GM12873 (cell line): ENCODE measurements around the gene PLPP4.

Source experiments
- CTCF ChIP-seq: IDR thresholded peaks from 2 replicates; pipeline ENCODE4 v1.5.1; 2012; ENCODE audit warnings: low read depth, mild to moderate bottlenecking, moderate library complexity, low read length, control low read depth; ENCODE audit not compliant: insufficient read depth; ENCODE audit errors: missing control alignments

PLPP4 gene

DNA sequence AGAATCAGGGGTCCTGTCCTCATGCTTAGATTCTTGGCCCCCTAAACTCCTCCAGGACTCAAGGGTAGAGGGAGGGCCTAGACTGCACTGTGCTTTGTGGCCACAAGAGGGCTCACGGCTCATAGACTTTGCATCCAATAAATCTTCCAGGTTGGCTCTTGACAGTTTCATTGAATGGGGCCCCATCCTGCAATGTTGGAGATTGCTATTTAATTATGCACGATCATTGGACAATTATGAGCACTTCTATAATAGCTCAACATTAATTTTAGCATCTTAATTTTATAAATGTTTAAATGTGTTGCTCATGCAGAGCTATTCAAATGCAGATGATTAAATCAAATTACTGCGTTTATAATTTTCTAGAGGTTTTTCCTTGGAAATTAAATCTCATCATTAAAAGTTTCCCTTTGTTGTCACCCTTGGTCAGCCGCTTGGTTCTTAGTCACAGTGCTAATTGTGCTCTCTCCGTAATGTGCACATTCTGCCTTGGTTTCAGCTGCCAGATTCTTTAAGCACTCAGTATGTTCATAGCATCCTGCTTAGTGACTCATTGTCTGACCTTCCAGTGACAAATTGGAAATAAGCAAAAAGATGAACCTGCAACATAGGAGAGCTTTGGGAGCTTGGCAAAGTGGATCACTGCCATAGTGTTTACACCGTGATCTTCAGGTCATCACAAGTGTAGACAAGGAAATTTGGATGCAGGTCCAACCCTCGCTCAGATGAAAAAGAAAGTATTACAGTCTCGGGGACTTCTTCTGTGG, 33.4 kb upstream of the PLPP4 start:
- peak; percentile 91 for TF ChIP-seq CTCF

DNA sequence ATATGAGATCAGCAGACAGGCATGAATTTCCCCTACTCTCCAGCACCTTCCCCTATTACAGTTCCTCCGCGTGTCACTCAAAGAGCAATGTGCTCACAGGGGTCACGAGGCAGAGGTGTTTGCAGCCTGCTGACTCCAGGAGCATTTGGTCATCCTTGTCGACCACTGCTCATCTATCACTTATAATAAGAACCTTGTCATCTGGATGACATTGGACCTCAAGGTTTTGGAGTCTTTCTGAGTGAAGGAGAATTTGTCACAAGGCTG, 32.9 kb upstream of the PLPP4 start:
- TF ChIP-seq CTCF: no peak

- no peak for TF ChIP-seq CTCF
Measured at GRCh38 chr10:120426306-120426705, 30.7 kb upstream of the PLPP4 start.

- no peak for TF ChIP-seq CTCF
Measured at GRCh38 chr10:120428754-120429153, 28.3 kb upstream of the PLPP4 start.

- TF ChIP-seq CTCF: no peak
Measured at GRCh38 chr10:120429395-120429794, 27.6 kb upstream of the PLPP4 start.

DNA sequence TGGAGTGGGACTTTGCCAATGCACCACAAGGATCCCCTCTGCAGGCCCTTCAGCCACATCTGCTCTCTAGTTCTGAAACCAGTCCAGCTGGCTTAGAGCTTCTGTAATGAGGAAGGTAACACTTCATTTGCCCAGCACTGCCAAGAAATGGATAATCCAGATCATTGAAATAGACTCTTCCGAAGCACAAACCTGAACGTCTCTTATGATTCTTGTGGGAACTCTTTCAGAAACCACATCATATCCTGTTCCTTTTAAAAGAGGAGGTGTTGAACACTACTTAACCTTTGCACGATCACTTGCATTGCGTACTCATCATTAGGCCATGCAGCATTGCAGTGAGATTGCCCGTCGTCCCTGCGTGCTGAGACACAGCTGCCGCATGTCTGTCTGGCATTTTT, 25.8 kb upstream of the PLPP4 start:
- no peak for TF ChIP-seq CTCF

GRCh38 chr10:120432209-120432608, 24.8 kb upstream of the PLPP4 start:
- TF ChIP-seq CTCF: no peak

GRCh38 chr10:120433141-120433540, 23.9 kb upstream of the PLPP4 start:
- no peak for TF ChIP-seq CTCF
